Kidney (tissue), 14 donors: ENCODE measurements around the gene NBEA. TPM values are rescaled to one million over a fixed set of nuclear protein-coding genes. Genes with fewer than 3 reads are reported as not detected.

Experiments used
- DNase-seq, 5 donors: peaks; one replicate each; pipeline ENCODE4 v3.0.0-alpha.2; 2013 to 2020
- FAIRE-seq: peaks from 2 replicates; lab custom pipeline; 2012; peaks lifted over from hg19 to GRCh38; lab: Jason Lieb, UNC
- H3K27ac ChIP-seq, 2 donors: one replicate each; pipeline ENCODE4 v1.7.0; 2013; ENCODE audit warnings: low read depth in 2 of 2, low read length in 2 of 2, inconsistent platforms in 1 of 2
- H3K27me3 ChIP-seq: one replicate; pipeline ENCODE4 v1.7.1; 2013; ENCODE audit warnings: low read length, inconsistent platforms; ENCODE audit not compliant: control insufficient read depth, insufficient read depth
- H3K36me3 ChIP-seq, 3 donors: one replicate each; pipeline versions ENCODE4 v1.7.0 to v1.7.1; 2013; ENCODE audit warnings: low read length in 3 of 3, control low read depth in 1 of 3, inconsistent platforms in 1 of 3; ENCODE audit not compliant: insufficient read depth in 3 of 3, control insufficient read depth in 2 of 3
- H3K4me1 ChIP-seq, 3 donors: one replicate each; pipeline versions ENCODE4 v1.7.0 to v1.7.1; 2013; ENCODE audit warnings: low read length in 3 of 3, inconsistent platforms in 1 of 3, low read depth in 1 of 3; ENCODE audit not compliant: control insufficient read depth in 2 of 3, insufficient read depth in 2 of 3
- H3K4me3 ChIP-seq, 3 donors: one replicate each; pipeline versions ENCODE4 v1.7.0 to v1.8.1; 2013; ENCODE audit warnings: low read length in 3 of 3, control low read depth in 1 of 3, inconsistent platforms in 1 of 3
- H3K9ac ChIP-seq, 3 donors: one replicate each; pipeline versions ENCODE4 v1.7.0 to v1.7.1; 2013; ENCODE audit warnings: low read length in 3 of 3, control low read depth in 1 of 3, inconsistent platforms in 1 of 3
- H3K9me3 ChIP-seq, 3 donors: one replicate each; pipeline versions ENCODE4 v1.7.0 to v1.7.1; 2013; ENCODE audit warnings: low read length in 3 of 3, control low read depth in 1 of 3, inconsistent platforms in 1 of 3; ENCODE audit not compliant: control insufficient read depth in 2 of 3, insufficient read depth in 1 of 3
- CTCF ChIP-seq: IDR thresholded peaks from 3 replicates; pipeline ENCODE4 v1.5.1; 2012; ENCODE audit warnings: mild to moderate bottlenecking, moderate library complexity, borderline replicate concordance; ENCODE audit not compliant: insufficient read depth; ENCODE audit errors: extremely low read depth
- intact Hi-C: fragments of 100-400 bp; cut with DNase I; formaldehyde crosslinking; loops from one replicate; pipeline ENCODE4 v1.11.1; 2022
- polyA plus RNA-seq: library from polyadenylated mRNA; stranded (reverse); fragments of 350-450 nt; fragmentation: Illumina TruSeq; extraction: RNeasy Lipid Tissue Mini Kit (QIAGEN cat#74804); gene quantifications from one replicate; pipeline ENCODE4 v1.2.3, GENCODE V29; 2014; ENCODE audit warnings: low read depth, low replicate concordance; ENCODE audit not compliant: insufficient read depth
- total RNA-seq: library from RNA; stranded (reverse); fragmentation: NEBNext Ultra II Directional; extraction: Animal tissue kit (Norgen Biotek cat#: 25700); gene quantifications from one replicate; pipeline ENCODE4 v1.2.1, GENCODE V29; 2021
- donor health status: control.
- donor health status: control.
- donor health status: control.
- donor health status: control.
- donor health status: control.
- donor health status: DM: yes; HTN: yes; CAD: no.
- donor health status: Normal renal cell carcinoma (clear cell type).

The NBEA gene
- total and polyA plus RNA-seq, 2 donors from 2014 or later = 4.7 to 14.6 TPM

- H3K36me3 ChIP-seq = no peaks in the 10 kb centered on the region
- peak; percentile 57 to 77 (median 70) for DNase-seq
- no peak for FAIRE-seq
- peaks cover 59% of the 10 kb centered on the region for H3K27me3 ChIP-seq
- H3K4me1 ChIP-seq = peaks cover 0 to 4% (median 0%) of the 10 kb centered on the region in 3 donors
- TF ChIP-seq CTCF = no peak
- no peak overlapping the region for H3K9ac ChIP-seq
- intact Hi-C loops = no loop called here
- peaks cover 0 to 6% (median 0%) of the 10 kb centered on the region in 3 donors for H3K9me3 ChIP-seq
- H3K4me3 ChIP-seq = peak overlapping the region; percentile 20 to 62 (median 56)
- no peak overlapping the region for H3K27ac ChIP-seq
Observed at GRCh38 chr13:35470671-35471661, 528.9 kb downstream of the NBEA start.

- Histone ChIP-seq H3K4me1 (peaks cover 0 to 4% (median 0%) of the 10 kb centered on the region in 3 donors), H3K36me3 (no peaks in the 10 kb centered on the region), H3K27ac (no peak overlapping the region), H3K4me3 (no peak overlapping the region), H3K9ac (no peak overlapping the region), H3K27me3 (peaks cover 67% of the 10 kb centered on the region), H3K9me3 (peaks cover 0 to 6% (median 0%) of the 10 kb centered on the region in 3 donors)
- TF ChIP-seq CTCF = no peak
- FAIRE-seq (no peak), DNase-seq (peak in 4 of 5 donors; percentile 30 to 53 (median 34))
- intact Hi-C loops = no loop called here
Observed at GRCh38 chr13:35471706-35472322, 529.7 kb downstream of the NBEA start.

GRCh38 chr13:35472323-35472881 is 530.3 kb downstream of the NBEA start:
- Histone ChIP-seq H3K9ac (no peak overlapping the region), H3K4me3 (no peak overlapping the region), H3K36me3 (no peaks in the 10 kb centered on the region), H3K27me3 (peaks cover 73% of the 10 kb centered on the region), H3K27ac (no peak overlapping the region), H3K9me3 (peaks cover 0 to 6% (median 0%) of the 10 kb centered on the region in 3 donors), H3K4me1 (peaks cover 0 to 4% (median 0%) of the 10 kb centered on the region in 3 donors)
- DNase-seq (peak in 4 of 5 donors; percentile 3 to 44 (median 30)), FAIRE-seq (no peak)
- intact Hi-C loops = no loop called here
- no peak for TF ChIP-seq CTCF
